Astrocyte (in vitro differentiated cells and primary cell): ENCODE measurements around the gene PSMB3.
"Not testable (repeated sequence)": the region's sequence is repeated elsewhere in the genome, so short reads cannot be mapped to it uniquely, and the experiment has no call there.

Experiments
- EZH2 ChIP-seq: IDR thresholded peaks from 2 replicates; pipeline ENCODE4 v1.6.1; 2012; ENCODE audit warnings: mild to moderate bottlenecking, low read length, inconsistent platforms; ENCODE audit not compliant: insufficient read depth
- TF ChIP-seq, protein P1 (sequence below): IDR thresholded peaks from 2 replicates; pipeline ENCODE4 v1.5.1; 2011; ENCODE audit warnings: low read depth, mild to moderate bottlenecking, inconsistent platforms, low read length, moderate library complexity; ENCODE audit not compliant: insufficient read depth

DNA sequence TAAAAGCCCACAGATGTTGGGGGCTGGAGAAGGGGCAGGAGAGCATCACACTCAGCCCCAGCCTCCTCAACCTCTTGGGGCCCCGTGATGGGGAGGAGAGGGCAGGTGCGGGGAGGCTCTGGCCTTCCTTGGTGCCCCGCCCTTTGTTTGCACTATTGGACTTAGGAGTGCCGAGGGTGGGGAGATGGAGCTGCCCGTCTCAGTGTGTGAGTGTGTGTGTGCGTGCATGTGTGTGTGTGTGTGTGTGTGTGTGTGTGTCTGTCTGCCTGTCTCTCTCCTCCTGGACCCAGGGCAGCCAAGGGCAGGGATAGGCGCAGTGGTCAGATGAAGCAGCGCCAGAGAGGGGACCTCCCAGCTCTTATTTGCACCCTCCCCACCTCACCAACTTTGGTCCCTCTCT lies 26.4 kb upstream of the PSMB3 start:
- TF ChIP-seq, protein P1, sequence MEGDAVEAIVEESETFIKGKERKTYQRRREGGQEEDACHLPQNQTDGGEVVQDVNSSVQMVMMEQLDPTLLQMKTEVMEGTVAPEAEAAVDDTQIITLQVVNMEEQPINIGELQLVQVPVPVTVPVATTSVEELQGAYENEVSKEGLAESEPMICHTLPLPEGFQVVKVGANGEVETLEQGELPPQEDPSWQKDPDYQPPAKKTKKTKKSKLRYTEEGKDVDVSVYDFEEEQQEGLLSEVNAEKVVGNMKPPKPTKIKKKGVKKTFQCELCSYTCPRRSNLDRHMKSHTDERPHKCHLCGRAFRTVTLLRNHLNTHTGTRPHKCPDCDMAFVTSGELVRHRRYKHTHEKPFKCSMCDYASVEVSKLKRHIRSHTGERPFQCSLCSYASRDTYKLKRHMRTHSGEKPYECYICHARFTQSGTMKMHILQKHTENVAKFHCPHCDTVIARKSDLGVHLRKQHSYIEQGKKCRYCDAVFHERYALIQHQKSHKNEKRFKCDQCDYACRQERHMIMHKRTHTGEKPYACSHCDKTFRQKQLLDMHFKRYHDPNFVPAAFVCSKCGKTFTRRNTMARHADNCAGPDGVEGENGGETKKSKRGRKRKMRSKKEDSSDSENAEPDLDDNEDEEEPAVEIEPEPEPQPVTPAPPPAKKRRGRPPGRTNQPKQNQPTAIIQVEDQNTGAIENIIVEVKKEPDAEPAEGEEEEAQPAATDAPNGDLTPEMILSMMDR: not testable (repeated sequence)
- not testable (repeated sequence) for TF ChIP-seq EZH2
